OCI-LY3 (cell line): ENCODE data around the gene SNORC.

Experiments used
- H2AFZ ChIP-seq: fragments of 200-600, 300-600 bp; shearing (Covaris generic); 2 replicates; pipeline ENCODE4 v1.6.0; 2014; ENCODE audit warnings: antibody characterized with exemption, low read depth, low read length
- H3K27ac ChIP-seq: fragments of 200-600, 300-600 bp; sonication (generic); 2 replicates; pipeline ENCODE4 v1.5.1; 2014; ENCODE audit warnings: mild to moderate bottlenecking, low read length, moderate library complexity, mixed read lengths
- H3K27me3 ChIP-seq: fragments of 200-600, 300-600 bp; sonication (generic); 2 replicates; pipeline ENCODE4 v1.6.1; 2014; ENCODE audit warnings: low read depth, low read length, mixed read lengths
- H3K36me3 ChIP-seq: fragments of 200-600, 300-600 bp; sonication (generic); replicated peaks from 2 replicates; pipeline ENCODE3; 2014; ENCODE audit warnings: low read depth, low read length, mixed read lengths
- H3K4me1 ChIP-seq: fragments of 300-600, 200-600 bp; sonication (generic); 2 replicates; pipeline ENCODE4 v1.6.1; 2014; ENCODE audit warnings: low read length, mixed read lengths
- H3K4me2 ChIP-seq: fragments of 200-600, 300-600 bp; sonication (generic); 2 replicates; pipeline ENCODE4 v1.6.1; 2014; ENCODE audit warnings: low read length, mixed read lengths
- H3K4me3 ChIP-seq: fragments of 300-600, 200-600 bp; sonication (generic); 2 replicates; pipeline ENCODE4 v1.5.1; 2014; ENCODE audit warnings: antibody characterized with exemption, mild to moderate bottlenecking, low read length, moderate library complexity
- H3K79me2 ChIP-seq: fragments of 300-600, 200-600 bp; shearing (Covaris generic); 2 replicates; pipeline ENCODE4 v1.6.1; 2014; ENCODE audit warnings: mild to moderate bottlenecking, low read length, mixed read lengths
- H3K9ac ChIP-seq: fragments of 300-600, 200-600 bp; shearing (Covaris generic); 2 replicates; pipeline ENCODE4 v1.6.0; 2014; ENCODE audit warnings: mild to moderate bottlenecking, low read length, moderate library complexity
- H3K9me3 ChIP-seq: fragments of 200-600, 300-600 bp; shearing (Covaris generic); 2 replicates; pipeline ENCODE4 v1.6.1; 2014; ENCODE audit warnings: low read length, mixed read lengths; ENCODE audit not compliant: insufficient read depth
- H4K20me1 ChIP-seq: fragments of 200-600, 300-600 bp; sonication (generic); 2 replicates; pipeline ENCODE4 v1.6.1; 2016; ENCODE audit warnings: low read length, mixed read lengths; ENCODE audit not compliant: insufficient read depth
- CTCF ChIP-seq: fragments of 200-600, 300-600 bp; sonication (generic); IDR thresholded peaks from 2 replicates; pipeline ENCODE4 v1.5.1; 2014; ENCODE audit warnings: antibody characterized with exemption, low read length, low read depth
- EZH2phosphoT487 ChIP-seq: fragments of 200-600 bp; shearing (Covaris generic); IDR thresholded peaks from 2 replicates; pipeline ENCODE4 v1.6.1; 2018; ENCODE audit warnings: antibody characterized with exemption, mixed run types, low read depth

Gene SNORC

GRCh38 chr2:232852676-232853075, 17.4 kb upstream of the SNORC start:
- no peak overlapping the region for H3K9ac ChIP-seq
- H3K4me2 ChIP-seq, result no peak overlapping the region
- no peak overlapping the region for H2AFZ ChIP-seq
- H3K9me3 ChIP-seq, result no peaks in the 10 kb centered on the region
- H3K4me1 ChIP-seq, result no peaks in the 10 kb centered on the region
- no peaks in the 10 kb centered on the region for H3K79me2 ChIP-seq
- TF ChIP-seq EZH2phosphoT487 (no peak), CTCF (no peak)
- H3K27ac ChIP-seq, result no peak overlapping the region
- H4K20me1 ChIP-seq, result no peaks in the 10 kb centered on the region
- peaks cover 10% of the 10 kb centered on the region for H3K36me3 ChIP-seq
- no peaks in the 10 kb centered on the region for H3K27me3 ChIP-seq
- no peak overlapping the region for H3K4me3 ChIP-seq

GRCh38 chr2:232854082-232854481, 16.0 kb upstream of the SNORC start:
- Histone ChIP-seq H3K4me1 (no peaks in the 10 kb centered on the region), H3K27me3 (no peaks in the 10 kb centered on the region), H3K9ac (no peak overlapping the region), H3K36me3 (peaks cover 8% of the 10 kb centered on the region), H3K27ac (no peak overlapping the region), H4K20me1 (no peaks in the 10 kb centered on the region), H3K9me3 (no peaks in the 10 kb centered on the region), H2AFZ (no peak overlapping the region), H3K4me2 (no peak overlapping the region), H3K4me3 (no peak overlapping the region), H3K79me2 (no peaks in the 10 kb centered on the region)
- no peak for TF ChIP-seq CTCF
- no peak for TF ChIP-seq EZH2phosphoT487

- no peak overlapping the region for H3K4me3 ChIP-seq
- no peak for TF ChIP-seq EZH2phosphoT487
- no peak for TF ChIP-seq CTCF
- no peaks in the 10 kb centered on the region for H3K79me2 ChIP-seq
- H3K9me3 ChIP-seq, result no peaks in the 10 kb centered on the region
- no peaks in the 10 kb centered on the region for H3K36me3 ChIP-seq
- no peaks in the 10 kb centered on the region for H4K20me1 ChIP-seq
- H3K4me2 ChIP-seq, result no peak overlapping the region
- no peak overlapping the region for H3K9ac ChIP-seq
- no peak overlapping the region for H3K27ac ChIP-seq
- no peaks in the 10 kb centered on the region for H3K4me1 ChIP-seq
- no peak overlapping the region for H2AFZ ChIP-seq
- no peaks in the 10 kb centered on the region for H3K27me3 ChIP-seq
Measured at GRCh38 chr2:232857158-232857563, 12.9 kb upstream of the SNORC start.

- Histone ChIP-seq H3K27me3 (no peaks in the 10 kb centered on the region), H3K27ac (no peak overlapping the region), H3K36me3 (no peaks in the 10 kb centered on the region)
Measured at GRCh38 chr2:232859385-232859916, 10.6 kb upstream of the SNORC start.

More at GRCh38 chr2:232859385-232859916, 10.6 kb upstream of the SNORC start:
- no peak overlapping the region for H3K4me2 ChIP-seq
- H3K9me3 ChIP-seq, result no peaks in the 10 kb centered on the region
- no peak overlapping the region for H3K4me3 ChIP-seq
- no peak overlapping the region for H3K9ac ChIP-seq
- TF ChIP-seq EZH2phosphoT487 (no peak), CTCF (no peak)
- no peaks in the 10 kb centered on the region for H3K4me1 ChIP-seq
- H4K20me1 ChIP-seq, result no peaks in the 10 kb centered on the region
- H3K79me2 ChIP-seq, result no peaks in the 10 kb centered on the region
- H2AFZ ChIP-seq, result no peak overlapping the region
